Measurements from ENCODE around the gene C22orf31.

- TF ChIP-seq, protein P1, sequence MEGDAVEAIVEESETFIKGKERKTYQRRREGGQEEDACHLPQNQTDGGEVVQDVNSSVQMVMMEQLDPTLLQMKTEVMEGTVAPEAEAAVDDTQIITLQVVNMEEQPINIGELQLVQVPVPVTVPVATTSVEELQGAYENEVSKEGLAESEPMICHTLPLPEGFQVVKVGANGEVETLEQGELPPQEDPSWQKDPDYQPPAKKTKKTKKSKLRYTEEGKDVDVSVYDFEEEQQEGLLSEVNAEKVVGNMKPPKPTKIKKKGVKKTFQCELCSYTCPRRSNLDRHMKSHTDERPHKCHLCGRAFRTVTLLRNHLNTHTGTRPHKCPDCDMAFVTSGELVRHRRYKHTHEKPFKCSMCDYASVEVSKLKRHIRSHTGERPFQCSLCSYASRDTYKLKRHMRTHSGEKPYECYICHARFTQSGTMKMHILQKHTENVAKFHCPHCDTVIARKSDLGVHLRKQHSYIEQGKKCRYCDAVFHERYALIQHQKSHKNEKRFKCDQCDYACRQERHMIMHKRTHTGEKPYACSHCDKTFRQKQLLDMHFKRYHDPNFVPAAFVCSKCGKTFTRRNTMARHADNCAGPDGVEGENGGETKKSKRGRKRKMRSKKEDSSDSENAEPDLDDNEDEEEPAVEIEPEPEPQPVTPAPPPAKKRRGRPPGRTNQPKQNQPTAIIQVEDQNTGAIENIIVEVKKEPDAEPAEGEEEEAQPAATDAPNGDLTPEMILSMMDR (conservative IDR thresholded peaks at IDR 0.05 in 1 of 2, IDR thresholded peaks at IDR 0.05 in 1 of 2; ENCODE audit: extremely low read depth in 1 of 2, insufficient read depth in 1 of 2, low read depth in 1 of 2, low read length in 2 of 2) = no peak
- no peak for TF ChIP-seq EZH2 (IDR thresholded peaks at IDR 0.05; ENCODE audit: borderline replicate concordance, low read length)
Observed at GRCh38 chr22:29022101-29022817, 39.4 kb downstream of the C22orf31 start.

Data from mammary epithelial cell (primary cell).